HepG2 (cell line): Measurements from ENCODE around the gene OR1F1. TPM values are rescaled to one million over a fixed set of nuclear protein-coding genes. Genes with fewer than 3 reads are reported as not detected.

Source experiments
- ATF7-NPFF ChIP-seq: sonication (generic); formaldehyde crosslinking; IDR thresholded peaks from 2 replicates; pipeline ENCODE4 v1.8.1; 2023; ENCODE audit warnings: mild to moderate bottlenecking, low read depth, missing genetic modification reagents, moderate library complexity
- CHD4 ChIP-seq: fragments of 200-600 bp; sonication (generic); IDR thresholded peaks from 2 replicates; pipeline ENCODE4 v1.7.0; 2017; ENCODE audit warnings: mild to moderate bottlenecking, low read length, borderline replicate concordance
- HDAC2 ChIP-seq: sonication (generic); formaldehyde crosslinking; IDR thresholded peaks from 2 replicates; pipeline ENCODE4 v1.4.0; 2020; ENCODE audit warnings: missing genetic modification reagents
- HHEX ChIP-seq: IDR thresholded peaks from 2 replicates; pipeline ENCODE4 v1.6.1; 2016; ENCODE audit warnings: control low read depth
- HINFP ChIP-seq: sonication (generic); formaldehyde crosslinking; IDR thresholded peaks from 2 replicates; pipeline ENCODE4 v1.4.0; 2020; ENCODE audit warnings: low read depth, mild to moderate bottlenecking, missing genetic modification reagents
- ONECUT2 ChIP-seq: sonication (generic); formaldehyde crosslinking; IDR thresholded peaks from 2 replicates; pipeline ENCODE4 v1.4.0; 2020; ENCODE audit warnings: missing genetic modification reagents
- RBM22 ChIP-seq: fragments of 200-400 bp; formaldehyde crosslinking; optimal IDR thresholded peaks from 2 replicates; pipeline ENCODE3; 2017; ENCODE audit warnings: mild to moderate bottlenecking, low read length, moderate library complexity
- RCOR2 ChIP-seq: IDR thresholded peaks from 2 replicates; pipeline ENCODE4 v1.6.1; 2016; ENCODE audit warnings: missing biosample characterization, missing genetic modification reagents
- RXRB ChIP-seq: IDR thresholded peaks from 2 replicates; pipeline ENCODE4 v1.6.1; 2016; ENCODE audit warnings: borderline replicate concordance, missing genetic modification reagents, missing compliant biosample characterization
- SOX13 ChIP-seq, 3 experiments: fragments of 450-650 bp in 1 of 3; sonication (generic) in 1 of 3; formaldehyde crosslinking in 1 of 3; IDR thresholded peaks in 2 of 3; conservative IDR thresholded peaks in 1 of 3; 2 replicates each; pipeline versions ENCODE4 v1.5.0 to v1.6.1; 2016 to 2020; ENCODE audit warnings: antibody characterized with exemption in 1 of 3, mild to moderate bottlenecking in 1 of 3, missing compliant biosample characterization in 1 of 3, missing genetic modification reagents in 1 of 3, moderate library complexity in 1 of 3
- STAG1 ChIP-seq: sonication (generic); formaldehyde crosslinking; IDR thresholded peaks from 2 replicates; pipeline ENCODE4 v1.4.0; 2020; ENCODE audit warnings: missing genetic modification reagents
- TFAP4 ChIP-seq: sonication (generic); IDR thresholded peaks from 2 replicates; pipeline ENCODE4 v1.6.1; 2016; ENCODE audit warnings: low read depth, borderline replicate concordance
- THAP7 ChIP-seq: sonication (generic); formaldehyde crosslinking; IDR thresholded peaks from 2 replicates; pipeline ENCODE4 v1.8.1; 2023; ENCODE audit warnings: mild to moderate bottlenecking, missing genetic modification reagents
- THAP9 ChIP-seq: sonication (generic); formaldehyde crosslinking; IDR thresholded peaks from 2 replicates; pipeline ENCODE4; 2020; ENCODE audit warnings: missing genetic modification reagents, mild to moderate bottlenecking, borderline replicate concordance
- TP53 ChIP-seq: sonication (generic); formaldehyde crosslinking; conservative IDR thresholded peaks from 2 replicates; pipeline ENCODE4 v1.4.0; 2020; ENCODE audit warnings: missing genetic modification reagents
- ZBTB38 ChIP-seq: sonication (generic); formaldehyde crosslinking; IDR thresholded peaks from 2 replicates; pipeline ENCODE4 v1.5.1; 2020; ENCODE audit warnings: mild to moderate bottlenecking, missing genetic modification reagents
- ZBTB43 ChIP-seq: sonication (generic); formaldehyde crosslinking; conservative IDR thresholded peaks from 2 replicates; pipeline ENCODE4 v1.4.0; 2020; ENCODE audit warnings: missing genetic modification reagents
- ZNF138 ChIP-seq: sonication (generic); formaldehyde crosslinking; IDR thresholded peaks from 2 replicates; pipeline ENCODE4 v1.5.0; 2020; ENCODE audit warnings: mild to moderate bottlenecking, low read depth, missing genetic modification reagents
- ZNF143 ChIP-seq: sonication (generic); formaldehyde crosslinking; IDR thresholded peaks from 2 replicates; pipeline ENCODE4 v1.4.0; 2020; ENCODE audit warnings: missing genetic modification reagents
- ZNF232 ChIP-seq: sonication (generic); formaldehyde crosslinking; IDR thresholded peaks from 2 replicates; pipeline ENCODE4 v1.4.0; 2020; ENCODE audit warnings: missing genetic modification reagents, borderline replicate concordance
- ZSCAN29 ChIP-seq: sonication (generic); formaldehyde crosslinking; conservative IDR thresholded peaks from 2 replicates; pipeline ENCODE4 v1.4.0; 2020; ENCODE audit warnings: mild to moderate bottlenecking, missing genetic modification reagents
- polyA plus RNA-seq, 8 experiments: library from polyadenylated mRNA; depleted of rRNA in 3 of 8; stranded (reverse) in 7 of 8; unstranded in 1 of 8; fragments of >200 nt; fragmentation: Illumina TruSeq in 4 of 8; extraction: Trizol in 4 of 8; gene quantifications; 2 replicates each; pipeline versions ENCODE4 v1.2.1 to v1.2.3, GENCODE V29; 2011 to 2016; ENCODE audit warnings: low read depth in 4 of 8, missing spikeins in 1 of 8, mixed read lengths in 1 of 8; ENCODE audit not compliant: insufficient read depth in 1 of 8
- total RNA-seq, 5 experiments: library from RNA; depleted of rRNA; stranded (reverse); fragments of >200 nt; fragmentation: Illumina TruSeq; extraction: Trizol; gene quantifications; 2 replicates each; pipeline ENCODE4 v1.2.3, GENCODE V29; 2016; ENCODE audit warnings: low read depth in 1 of 5

Gene OR1F1
- total and polyA plus RNA-seq, 2 of the 13 experiments (the other 11 are each of a cell fraction or from before 2014, with no cell fraction given): 0.90 TPM; not detected in 1

GRCh38 chr16:3150346-3151218 is 37.4 kb upstream of the OR1F1 start (continued):
- TF ChIP-seq HHEX (CRISPR knock-in tag): no peak
- no peak; the same call in 1 of the 2 replicates for TF ChIP-seq SOX13 (IDR thresholded peaks at IDR 0.05)
- TF ChIP-seq SOX13 (CRISPR knock-in tag; conservative IDR thresholded peaks at IDR 0.05 in 1 of 2, IDR thresholded peaks at IDR 0.05 in 1 of 2): peak in 1 of 2 experiments; percentile 63; a peak in 2 of 4 replicates
- peak; percentile 62 for TF ChIP-seq RCOR2 (CRISPR knock-in tag)
- TF ChIP-seq THAP9 (CRISPR knock-in tag): peak; percentile 60
- peak; percentile 61; the same call in 1 of the 2 replicates for TF ChIP-seq HINFP (CRISPR knock-in tag)
- peak; percentile 57; the same call in 1 of the 2 replicates for TF ChIP-seq TFAP4
- 0 out of 2 replicates have a peak, but pooled peaks have one; percentile 25 for TF ChIP-seq CHD4
- TF ChIP-seq TP53 (CRISPR knock-in tag): peak; percentile 88
- peak; percentile 58; the same call in 1 of the 2 replicates for TF ChIP-seq ZBTB43
- TF ChIP-seq HDAC2 (CRISPR knock-in tag): peak; percentile 66; the same call in 1 of the 2 replicates
- TF ChIP-seq STAG1 (CRISPR knock-in tag): 0 out of 2 replicates have a peak, but pooled peaks have one; percentile 10
- TF ChIP-seq ZSCAN29 (CRISPR knock-in tag): peak; percentile 87
- TF ChIP-seq ZNF232 (CRISPR knock-in tag): peak; percentile 75; the same call in 1 of the 2 replicates
- no peak for TF ChIP-seq ATF7-NPFF
- TF ChIP-seq ZBTB38 (CRISPR knock-in tag): peak; percentile 70; the same call in 1 of the 2 replicates
- peak; percentile 80 for TF ChIP-seq RXRB
- peak; percentile 98 for TF ChIP-seq RBM22
- TF ChIP-seq ONECUT2 (CRISPR knock-in tag): no peak
- 0 out of 2 replicates have a peak, but pooled peaks have one; percentile 56 for TF ChIP-seq THAP7
- peak; percentile 86 for TF ChIP-seq ZNF143
- TF ChIP-seq ZNF138 (CRISPR knock-in tag): peak; percentile 84; the same call in 1 of the 2 replicates
